SK-N-SH (cell line): ENCODE data around the gene PDIK1L. TPM values are rescaled to one million over a fixed set of nuclear protein-coding genes. Genes with fewer than 3 reads are reported as not detected.

Experiments used
- CTCF ChIA-PET: fragments of 300-600, 350-600 bp; formaldehyde crosslinking; extraction: SDS; loops from one replicate; lab custom pipeline; 2021; lab: Yijun Ruan, JAX
- POLR2A ChIA-PET: fragments of 350-600 bp; sonication (Branson Sonifier 250); formaldehyde crosslinking; extraction: SDS; loops from one replicate; lab custom pipeline; 2020; ENCODE audit warnings: antibody characterized with exemption, inconsistent platforms; lab: Yijun Ruan, JAX
- DNase-seq: peaks from one replicate; pipeline ENCODE4 v3.0.0; 2012
- H2AFZ ChIP-seq: fragments of 200-600 bp; sonication (generic); 2 replicates; pipeline ENCODE4 v1.8.1; 2016; ENCODE audit warnings: antibody characterized with exemption, mild to moderate bottlenecking, low read depth
- H3F3A ChIP-seq: fragments of 200-600 bp; sonication (generic); replicated peaks from 2 replicates; pipeline ENCODE3; 2016; ENCODE audit warnings: antibody characterized with exemption, mild to moderate bottlenecking; ENCODE audit not compliant: insufficient read depth
- H3K27ac ChIP-seq, 2 experiments: fragments of 200-500 bp in 1 of 2; fragments of 200-600 bp in 1 of 2; sonication (Bioruptor generic) in 1 of 2; sonication (generic), shearing (Covaris generic) in 1 of 2; 2 replicates each; pipeline versions ENCODE4 v1.5.1 to v1.6.1; 2014 to 2016; ENCODE audit warnings: low read depth in 2 of 2, inconsistent platforms in 1 of 2, low read length in 1 of 2, mild to moderate bottlenecking in 1 of 2, mixed read lengths in 1 of 2
- H3K27me3 ChIP-seq: fragments of 200-600 bp; sonication (generic), shearing (Covaris generic); 2 replicates; pipeline ENCODE4 v1.6.1; 2016; ENCODE audit warnings: mixed run types; ENCODE audit not compliant: insufficient read depth
- H3K36me3 ChIP-seq, 2 experiments: fragments of 200-500 bp in 1 of 2; fragments of 200-600 bp in 1 of 2; sonication (Bioruptor generic) in 1 of 2; sonication (generic) in 1 of 2; replicated peaks in 1 of 2; 2 replicates each; pipeline versions ENCODE3 to v1.5.1; 2014 to 2016; ENCODE audit warnings: low read length in 1 of 2, mild to moderate bottlenecking in 1 of 2; ENCODE audit not compliant: insufficient read depth in 2 of 2, control insufficient read depth in 1 of 2
- H3K4me1 ChIP-seq, 2 experiments: fragments of 200-500 bp in 1 of 2; fragments of 200-600 bp in 1 of 2; sonication (Bioruptor generic) in 1 of 2; sonication (generic), shearing (Covaris generic) in 1 of 2; 2 replicates each; pipeline versions ENCODE4 v1.5.1 to v1.6.1; 2014 to 2016; ENCODE audit warnings: low read depth in 1 of 2, low read length in 1 of 2, mixed run types in 1 of 2; ENCODE audit not compliant: insufficient read depth in 2 of 2, control insufficient read depth in 1 of 2
- H3K4me2 ChIP-seq: fragments of 200-600 bp; sonication (generic), shearing (Covaris generic); 2 replicates; pipeline ENCODE4 v1.6.1; 2017; ENCODE audit warnings: mixed run types
- H3K4me3 ChIP-seq, 2 experiments: fragments of 200-500 bp in 1 of 2; fragments of 200-600 bp in 1 of 2; sonication (Bioruptor generic) in 1 of 2; sonication (generic), shearing (Covaris generic) in 1 of 2; 2 replicates each; pipeline versions ENCODE4 v1.5.1 to v1.8.1; 2014 to 2016; ENCODE audit warnings: low read depth in 2 of 2, inconsistent platforms in 1 of 2, low read length in 1 of 2, mild to moderate bottlenecking in 1 of 2, mixed read lengths in 1 of 2, moderate library complexity in 1 of 2
- H3K79me2 ChIP-seq: fragments of 200-600 bp; sonication (generic); 2 replicates; pipeline ENCODE4 v1.8.1; 2017; ENCODE audit warnings: mild to moderate bottlenecking; ENCODE audit not compliant: insufficient read depth
- H3K9ac ChIP-seq: fragments of 200-600 bp; sonication (generic); 2 replicates; pipeline ENCODE4 v1.6.1; 2017; ENCODE audit warnings: mixed run types
- H3K9me2 ChIP-seq: fragments of 200-600 bp; sonication (generic); 2 replicates; pipeline ENCODE4 v1.6.1; 2017; ENCODE audit warnings: mixed run types
- H3K9me3 ChIP-seq: fragments of 200-600 bp; sonication (generic); 2 replicates; pipeline ENCODE4 v1.6.1; 2017; ENCODE audit warnings: mixed run types, mild to moderate bottlenecking, moderate library complexity
- H4K20me1 ChIP-seq: fragments of 200-600 bp; sonication (generic); 2 replicates; pipeline ENCODE4 v1.6.1; 2017; ENCODE audit warnings: mild to moderate bottlenecking, mixed run types; ENCODE audit not compliant: insufficient read depth
- ELF1 ChIP-seq: IDR thresholded peaks from 2 replicates; pipeline ENCODE4 v1.4.0; 2012
- FOXM1 ChIP-seq: IDR thresholded peaks from 2 replicates; pipeline ENCODE4 v1.4.0; 2012; ENCODE audit warnings: low read depth, mild to moderate bottlenecking
- WGBS: methylation state at CpG from one replicate; pipeline ENCODE4 v1.1.6; 2017; ENCODE audit warnings: low lambda C conversion rate; 5-methylcytosine and 5-hydroxymethylcytosine counted together
- polyA plus RNA-seq, 3 experiments: library from polyadenylated mRNA; depleted of rRNA; stranded (reverse); fragments of >200 nt; gene quantifications; 2 replicates each; pipeline ENCODE4 v1.2.3, GENCODE V29; 2012
- TF ChIP-seq, protein P1 (sequence below): fragments of 200-600 bp; sonication (generic); IDR thresholded peaks from 2 replicates; pipeline ENCODE4 v1.6.1; 2017; ENCODE audit warnings: antibody characterized with exemption, mild to moderate bottlenecking, moderate library complexity
- TF ChIP-seq, protein P2 (sequence below): IDR thresholded peaks from 2 replicates; pipeline ENCODE4; 2012
- TF ChIP-seq, protein P3 (sequence below): IDR thresholded peaks from 2 replicates; pipeline ENCODE4 v1.4.0; 2012; ENCODE audit warnings: low read depth

Gene PDIK1L
- polyA plus RNA-seq, 1 of the 3 experiments (the other 2 are of a cell fraction), result 1.2 TPM

DNA sequence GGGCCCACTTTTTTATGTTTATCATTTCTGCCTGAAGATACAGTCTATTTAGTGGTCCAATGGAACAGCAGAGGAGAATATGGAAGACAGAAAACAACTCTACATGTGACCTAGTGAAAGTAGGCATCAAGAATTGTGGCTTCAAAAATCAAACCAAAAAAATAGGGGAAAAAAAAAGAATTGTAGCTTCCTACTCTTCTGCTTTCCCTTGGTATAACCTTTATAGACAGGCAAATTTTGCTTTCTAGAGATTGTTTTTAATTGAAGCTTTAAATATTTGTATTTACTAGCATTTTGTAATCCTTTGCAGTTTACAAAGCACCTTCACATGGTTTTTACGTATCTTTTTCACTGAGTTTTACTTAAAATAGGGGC is 14.3 kb downstream of the PDIK1L start:
- H2AFZ ChIP-seq, result no peak overlapping the region; the same call in 1 of the 2 replicates
- no peak overlapping the region for H3K27ac ChIP-seq
- no peak overlapping the region for H3K4me3 ChIP-seq
- no peaks in the 10 kb centered on the region for H3K9me3 ChIP-seq
- peaks cover 8% of the 10 kb centered on the region; the same call in 1 of the 2 replicates for H3K79me2 ChIP-seq
- ChIA-PET POLR2A (no interaction called here), CTCF (interaction anchor here (0.7 to 11.3 kb wide), 5 partner anchors 11 to 31 kb away, joined by 3 to 91 read pairs (median 4); no protein-coding TSS in a partner anchor)
- peaks cover 20% of the 10 kb centered on the region for H3F3A ChIP-seq
- WGBS, result 95% methylated on average over 1 of the region's 1 CpG
- TF ChIP-seq, protein P1, sequence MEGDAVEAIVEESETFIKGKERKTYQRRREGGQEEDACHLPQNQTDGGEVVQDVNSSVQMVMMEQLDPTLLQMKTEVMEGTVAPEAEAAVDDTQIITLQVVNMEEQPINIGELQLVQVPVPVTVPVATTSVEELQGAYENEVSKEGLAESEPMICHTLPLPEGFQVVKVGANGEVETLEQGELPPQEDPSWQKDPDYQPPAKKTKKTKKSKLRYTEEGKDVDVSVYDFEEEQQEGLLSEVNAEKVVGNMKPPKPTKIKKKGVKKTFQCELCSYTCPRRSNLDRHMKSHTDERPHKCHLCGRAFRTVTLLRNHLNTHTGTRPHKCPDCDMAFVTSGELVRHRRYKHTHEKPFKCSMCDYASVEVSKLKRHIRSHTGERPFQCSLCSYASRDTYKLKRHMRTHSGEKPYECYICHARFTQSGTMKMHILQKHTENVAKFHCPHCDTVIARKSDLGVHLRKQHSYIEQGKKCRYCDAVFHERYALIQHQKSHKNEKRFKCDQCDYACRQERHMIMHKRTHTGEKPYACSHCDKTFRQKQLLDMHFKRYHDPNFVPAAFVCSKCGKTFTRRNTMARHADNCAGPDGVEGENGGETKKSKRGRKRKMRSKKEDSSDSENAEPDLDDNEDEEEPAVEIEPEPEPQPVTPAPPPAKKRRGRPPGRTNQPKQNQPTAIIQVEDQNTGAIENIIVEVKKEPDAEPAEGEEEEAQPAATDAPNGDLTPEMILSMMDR, result no peak
- TF ChIP-seq, protein P2, sequence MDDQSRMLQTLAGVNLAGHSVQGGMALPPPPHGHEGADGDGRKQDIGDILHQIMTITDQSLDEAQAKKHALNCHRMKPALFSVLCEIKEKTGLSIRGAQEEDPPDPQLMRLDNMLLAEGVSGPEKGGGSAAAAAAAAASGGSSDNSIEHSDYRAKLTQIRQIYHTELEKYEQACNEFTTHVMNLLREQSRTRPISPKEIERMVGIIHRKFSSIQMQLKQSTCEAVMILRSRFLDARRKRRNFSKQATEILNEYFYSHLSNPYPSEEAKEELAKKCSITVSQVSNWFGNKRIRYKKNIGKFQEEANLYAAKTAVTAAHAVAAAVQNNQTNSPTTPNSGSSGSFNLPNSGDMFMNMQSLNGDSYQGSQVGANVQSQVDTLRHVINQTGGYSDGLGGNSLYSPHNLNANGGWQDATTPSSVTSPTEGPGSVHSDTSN, result no peak
- H3K4me1 ChIP-seq, result peaks cover 7 to 8% of the 10 kb centered on the region in 2 experiments; a peak in 3 of 4 replicates
- no peak overlapping the region for H3K9ac ChIP-seq
- DNase-seq, result no peak
- no peaks in the 10 kb centered on the region for H3K27me3 ChIP-seq
- no peaks in the 10 kb centered on the region for H3K9me2 ChIP-seq
- peaks cover 11 to 13% of the 10 kb centered on the region in 2 experiments for H3K36me3 ChIP-seq
- H3K4me2 ChIP-seq, result no peak overlapping the region
- no peaks in the 10 kb centered on the region; the same call in 1 of the 2 replicates for H4K20me1 ChIP-seq

DNA sequence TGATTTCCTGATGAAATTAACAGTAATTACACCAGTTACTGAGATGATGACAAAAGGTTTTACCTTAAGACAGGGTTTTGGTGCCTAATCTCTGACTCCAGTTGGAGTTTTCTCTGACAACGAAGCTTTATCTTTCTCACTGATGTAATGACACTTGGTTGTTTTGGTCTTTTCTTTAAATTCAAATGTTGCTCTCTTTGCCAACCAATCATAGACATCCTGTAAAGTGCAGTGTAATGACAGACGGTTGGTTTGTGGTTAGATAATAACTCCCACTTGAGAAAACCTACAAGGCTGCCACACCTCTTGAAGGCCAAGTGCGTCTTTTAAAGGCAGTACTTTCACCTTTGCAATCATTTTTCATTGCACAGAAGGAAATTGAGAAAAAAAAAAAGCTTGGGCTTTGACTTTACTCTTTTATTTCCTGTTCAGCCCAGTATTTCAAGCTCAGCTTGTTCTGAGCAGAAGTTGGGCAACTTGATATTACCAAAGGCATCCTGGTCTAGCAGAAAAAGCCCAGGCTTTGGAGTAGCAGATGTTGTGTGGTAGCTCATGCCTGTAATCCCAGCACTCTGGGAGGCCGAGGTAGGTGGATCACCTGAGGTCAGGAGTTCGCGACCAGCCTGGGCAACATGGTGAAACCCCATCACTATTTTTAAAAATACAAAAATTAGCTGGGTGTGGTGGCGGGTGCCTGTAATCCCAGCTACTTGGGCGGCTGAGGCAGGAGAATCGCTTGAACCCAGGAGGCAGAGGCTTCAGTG is 14.9 kb downstream of the PDIK1L start:
- peaks cover 4 to 8% of the 10 kb centered on the region in 2 experiments; a peak in 3 of 4 replicates for H3K4me1 ChIP-seq
- peaks cover 17% of the 10 kb centered on the region for H3F3A ChIP-seq
- 88% methylated on average over 9 of the region's 9 CpGs for WGBS
- H3K79me2 ChIP-seq, result peaks cover 8% of the 10 kb centered on the region; the same call in 1 of the 2 replicates
- no peak overlapping the region; the same call in 1 of the 2 replicates for H2AFZ ChIP-seq
- CTCF ChIA-PET, result interaction anchor here (0.7 to 11.3 kb wide), 7 partner anchors 11 to 36 kb away, joined by 3 to 91 read pairs (median 4); no protein-coding TSS in a partner anchor
- no peak overlapping the region for H3K27ac ChIP-seq
- TF ChIP-seq ELF1, result no peak
- TF ChIP-seq FOXM1, result peak; percentile 35; the same call in 1 of the 2 replicates
- TF ChIP-seq, protein P3, sequence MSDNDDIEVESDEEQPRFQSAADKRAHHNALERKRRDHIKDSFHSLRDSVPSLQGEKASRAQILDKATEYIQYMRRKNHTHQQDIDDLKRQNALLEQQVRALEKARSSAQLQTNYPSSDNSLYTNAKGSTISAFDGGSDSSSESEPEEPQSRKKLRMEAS, result no peak
- TF ChIP-seq, all 33 proteins: peak for 1
- H3K27me3 ChIP-seq, result no peaks in the 10 kb centered on the region
- no peaks in the 10 kb centered on the region for H3K9me2 ChIP-seq
- H3K9me3 ChIP-seq, result no peaks in the 10 kb centered on the region
- no peak overlapping the region for H3K9ac ChIP-seq
- H3K36me3 ChIP-seq, result peaks cover 10 to 11% of the 10 kb centered on the region in 2 experiments
- H3K4me3 ChIP-seq, result no peak overlapping the region
- H3K4me2 ChIP-seq, result no peak overlapping the region
- POLR2A ChIA-PET, result interaction anchor here (1.0 kb wide), 1 partner anchor 11 kb away, joined by 3 read pairs; no protein-coding TSS in a partner anchor
- DNase-seq, result no peak
- no peaks in the 10 kb centered on the region; the same call in 1 of the 2 replicates for H4K20me1 ChIP-seq
